Glutamatergic neuron (in vitro differentiated cells): ENCODE measurements around the gene ELMOD1. TPM values are rescaled to one million over a fixed set of nuclear protein-coding genes. Genes with fewer than 3 reads are reported as not detected.
A peak's percentile ranks its signal among the peaks of the same experiment; 100 is the strongest.
"Not testable (repeated sequence)": the region's sequence is repeated elsewhere in the genome, so short reads cannot be mapped to it uniquely, and the experiment has no call there.

Experiments used
- DNase-seq: peaks from one replicate; pipeline ENCODE4 v3.0.0; 2022
- H3K27ac Mint-ChIP-seq: one replicate; pipeline ENCODE4 v1.8.0; 2020; ENCODE audit warnings: mild to moderate bottlenecking, mixed read lengths, inconsistent platforms; ENCODE audit not compliant: unreplicated experiment
- H3K27me3 Mint-ChIP-seq: one replicate; pipeline ENCODE4 v1.8.0; 2020; ENCODE audit warnings: mild to moderate bottlenecking, moderate library complexity, mixed read lengths, inconsistent platforms; ENCODE audit not compliant: unreplicated experiment
- H3K36me3 Mint-ChIP-seq: one replicate; pipeline ENCODE4 v1.8.0; 2020; ENCODE audit warnings: mild to moderate bottlenecking, mixed read lengths, inconsistent platforms; ENCODE audit not compliant: unreplicated experiment
- H3K4me1 Mint-ChIP-seq: one replicate; pipeline ENCODE4 v1.8.0; 2020; ENCODE audit warnings: mild to moderate bottlenecking, low read depth, mixed read lengths, inconsistent platforms; ENCODE audit not compliant: unreplicated experiment
- H3K4me3 Mint-ChIP-seq: one replicate; pipeline ENCODE4 v1.8.0; 2020; ENCODE audit warnings: mild to moderate bottlenecking, mixed read lengths, inconsistent platforms; ENCODE audit not compliant: unreplicated experiment
- H3K9me3 Mint-ChIP-seq: one replicate; pipeline ENCODE4 v1.8.0; 2020; ENCODE audit warnings: mild to moderate bottlenecking, moderate library complexity, mixed read lengths, inconsistent platforms; ENCODE audit not compliant: unreplicated experiment
- CTCF ChIP-seq: fragments of 200-600 bp; sonication (generic); IDR thresholded peaks from one replicate; pipeline ENCODE4 v1.5.0; 2021; ENCODE audit not compliant: partially characterized antibody, unreplicated experiment
- total RNA-seq: library from RNA; stranded (reverse); fragmentation: NEBNext Ultra II Directional; extraction: Animal tissue kit (Norgen Biotek cat#: 25700); gene quantifications from one replicate; pipeline ENCODE4 v1.2.1, GENCODE V29; 2021; ENCODE audit not compliant: unreplicated experiment

The ELMOD1 gene
- total RNA-seq, 1 donor from 2014 or later = 0.81 TPM

- Mint-ChIP-seq H3K9me3 (no peaks in the 10 kb centered on the region), H3K27ac (no peak overlapping the region)
- TF ChIP-seq CTCF = no peak
Measured at GRCh38 chr11:107573438-107573837, 17.5 kb upstream of the ELMOD1 start.

GRCh38 chr11:107576497-107577345, 14.2 kb upstream of the ELMOD1 start:
- H3K4me3 Mint-ChIP-seq, H3K27ac Mint-ChIP-seq, H3K9me3 Mint-ChIP-seq, H3K27me3 Mint-ChIP-seq, H3K36me3 Mint-ChIP-seq, H3K4me1 Mint-ChIP-seq: not testable (repeated sequence)
- DNase-seq = peak; percentile 54
- TF ChIP-seq CTCF = peak; percentile 68

More at GRCh38 chr11:107573438-107573837, 17.5 kb upstream of the ELMOD1 start:
- Mint-ChIP-seq H3K4me1 (no peaks in the 10 kb centered on the region), H3K27me3 (no peaks in the 10 kb centered on the region), H3K36me3 (no peaks in the 10 kb centered on the region), H3K4me3 (no peak overlapping the region)
- DNase-seq = no peak

- no peaks in the 10 kb centered on the region for H3K9me3 Mint-ChIP-seq
- DNase-seq = no peak
- H3K27me3 Mint-ChIP-seq = no peaks in the 10 kb centered on the region
- no peak overlapping the region for H3K4me3 Mint-ChIP-seq
- H3K4me1 Mint-ChIP-seq = no peaks in the 10 kb centered on the region
- H3K27ac Mint-ChIP-seq = no peak overlapping the region
- no peaks in the 10 kb centered on the region for H3K36me3 Mint-ChIP-seq
- TF ChIP-seq CTCF = no peak
Measured at GRCh38 chr11:107577346-107577711, 13.6 kb upstream of the ELMOD1 start.

- DNase-seq, H3K9me3 Mint-ChIP-seq, H3K4me1 Mint-ChIP-seq, H3K36me3 Mint-ChIP-seq, H3K27ac Mint-ChIP-seq, H3K4me3 Mint-ChIP-seq, H3K27me3 Mint-ChIP-seq: not testable (repeated sequence)
Measured at GRCh38 chr11:107579169-107579568, 11.8 kb upstream of the ELMOD1 start.

GRCh38 chr11:107581147-107581546, 9.8 kb upstream of the ELMOD1 start:
- no peak for TF ChIP-seq CTCF
- Mint-ChIP-seq H3K4me1 (no peaks in the 10 kb centered on the region), H3K36me3 (no peaks in the 10 kb centered on the region), H3K27me3 (no peaks in the 10 kb centered on the region), H3K4me3 (no peak overlapping the region), H3K27ac (no peak overlapping the region), H3K9me3 (no peaks in the 10 kb centered on the region)
- DNase-seq = no peak
